HG03097 (cell line): ENCODE data around the gene C1QL1.

Experiments used
- ATAC-seq: cut with Tn5 transposase; IDR thresholded peaks from one replicate; pipeline ENCODE4 v1.9.1; 2021; ENCODE audit not compliant: unreplicated experiment, low FRiP score

C1QL1 gene

GRCh38 chr17:44933824-44934744 lies 34.0 kb downstream of the C1QL1 start:
- ATAC-seq, result no peak

GRCh38 chr17:44932787-44933097 lies 35.4 kb downstream of the C1QL1 start:
- no peak for ATAC-seq

- no peak for ATAC-seq
Observed at GRCh38 chr17:44932096-44932786, 35.9 kb downstream of the C1QL1 start.

- ATAC-seq, result no peak
Observed at GRCh38 chr17:44931376-44931775, 36.7 kb downstream of the C1QL1 start.

GRCh38 chr17:44930667-44931066 lies 37.4 kb downstream of the C1QL1 start:
- no peak for ATAC-seq

GRCh38 chr17:44928950-44929720 lies 39.0 kb downstream of the C1QL1 start:
- ATAC-seq, result no peak

- no peak for ATAC-seq
Observed at GRCh38 chr17:44928136-44928535, 40.0 kb downstream of the C1QL1 start.

GRCh38 chr17:44927696-44928095 lies 40.4 kb downstream of the C1QL1 start:
- ATAC-seq, result no peak

GRCh38 chr17:44926821-44927525 lies 41.1 kb downstream of the C1QL1 start:
- ATAC-seq, result no peak

GRCh38 chr17:44925731-44926697 lies 42.1 kb downstream of the C1QL1 start:
- ATAC-seq, result no peak

- ATAC-seq, result no peak
Observed at GRCh38 chr17:44924107-44924544, 44.0 kb downstream of the C1QL1 start.

- ATAC-seq, result no peak
Observed at GRCh38 chr17:44922746-44923470, 45.2 kb downstream of the C1QL1 start.

GRCh38 chr17:44922136-44922535 lies 46.0 kb downstream of the C1QL1 start:
- ATAC-seq, result no peak

- ATAC-seq, result no peak
Observed at GRCh38 chr17:44921122-44921882, 46.8 kb downstream of the C1QL1 start.

GRCh38 chr17:44920565-44920940 lies 47.5 kb downstream of the C1QL1 start:
- no peak for ATAC-seq

- ATAC-seq, result no peak
Observed at GRCh38 chr17:44919885-44920564, 48.1 kb downstream of the C1QL1 start.

- no peak for ATAC-seq
Observed at GRCh38 chr17:44919411-44919810, 48.7 kb downstream of the C1QL1 start.

GRCh38 chr17:44918006-44918405 lies 50.1 kb downstream of the C1QL1 start:
- no peak for ATAC-seq
